Dedifferentiated amniotic fluid mesenchymal stem cell (primary cell): ENCODE results near the gene ESPL1.
"Not testable (repeated sequence)": the region's sequence is repeated elsewhere in the genome, so short reads cannot be mapped to it uniquely, and the experiment has no call there.

Experiments
- DNase-seq: peaks from one replicate; pipeline ENCODE4 v3.0.0-alpha.2; 2016; ENCODE audit errors: extremely low spot score

ESPL1 gene

GRCh38 chr12:53299101-53299453 is 31.0 kb downstream of the ESPL1 start:
- DNase-seq = peak; percentile 58

- peak; percentile 74 for DNase-seq
Measured at GRCh38 chr12:53299454-53300180, 31.5 kb downstream of the ESPL1 start, which contains the start of gene MYG1. TSS of gene MYG1 (plus strand) at chr12:53299695. CDS start at chr12:53299738, 43 bp downstream.

GRCh38 chr12:53300187-53300586 is 32.1 kb downstream of the ESPL1 start:
- no peak for DNase-seq

GRCh38 chr12:53302903-53303302 is 34.8 kb downstream of the ESPL1 start:
- no peak for DNase-seq

- no peak for DNase-seq
Measured at GRCh38 chr12:53306826-53307225, 38.7 kb downstream of the ESPL1 start.

- DNase-seq = no peak
Measured at GRCh38 chr12:53308276-53308675, 40.2 kb downstream of the ESPL1 start.

- no peak for DNase-seq
Measured at GRCh38 chr12:53313996-53314395, 45.9 kb downstream of the ESPL1 start.

- no peak for DNase-seq
Measured at GRCh38 chr12:53320352-53321195, 52.5 kb downstream of the ESPL1 start.

- no peak for DNase-seq
Measured at GRCh38 chr12:53324113-53324778, 56.1 kb downstream of the ESPL1 start.

GRCh38 chr12:53324779-53325510 is 56.8 kb downstream of the ESPL1 start:
- peak; percentile 86 for DNase-seq

GRCh38 chr12:53325511-53326061 is 57.5 kb downstream of the ESPL1 start:
- DNase-seq = no peak

- no peak for DNase-seq
Measured at GRCh38 chr12:53326460-53327185, 58.5 kb downstream of the ESPL1 start.

GRCh38 chr12:53327435-53328042 is 59.4 kb downstream of the ESPL1 start:
- DNase-seq = no peak

GRCh38 chr12:53328043-53328435 is 59.9 kb downstream of the ESPL1 start:
- no peak for DNase-seq

- DNase-seq = no peak
Measured at GRCh38 chr12:53330671-53331070, 62.6 kb downstream of the ESPL1 start.

- DNase-seq = not testable (repeated sequence)
Measured at GRCh38 chr12:53332339-53332738, 64.2 kb downstream of the ESPL1 start.

GRCh38 chr12:53332744-53333143 is 64.6 kb downstream of the ESPL1 start:
- no peak for DNase-seq

GRCh38 chr12:53333289-53333688 is 65.2 kb downstream of the ESPL1 start:
- no peak for DNase-seq

- DNase-seq = no peak
Measured at GRCh38 chr12:53333845-53334244, 65.7 kb downstream of the ESPL1 start.

GRCh38 chr12:53334822-53335221 is 66.7 kb downstream of the ESPL1 start:
- DNase-seq = no peak
